ENCODE measurements around the gene ATXN1. TPM values are rescaled to one million over a fixed set of nuclear protein-coding genes. Genes with fewer than 3 reads are reported as not detected.

Gene ATXN1
- polyA plus RNA-seq, 1 of the 3 experiments (the other 2 are of a cell fraction): 7.9 TPM

- TF ChIP-seq, protein P1, sequence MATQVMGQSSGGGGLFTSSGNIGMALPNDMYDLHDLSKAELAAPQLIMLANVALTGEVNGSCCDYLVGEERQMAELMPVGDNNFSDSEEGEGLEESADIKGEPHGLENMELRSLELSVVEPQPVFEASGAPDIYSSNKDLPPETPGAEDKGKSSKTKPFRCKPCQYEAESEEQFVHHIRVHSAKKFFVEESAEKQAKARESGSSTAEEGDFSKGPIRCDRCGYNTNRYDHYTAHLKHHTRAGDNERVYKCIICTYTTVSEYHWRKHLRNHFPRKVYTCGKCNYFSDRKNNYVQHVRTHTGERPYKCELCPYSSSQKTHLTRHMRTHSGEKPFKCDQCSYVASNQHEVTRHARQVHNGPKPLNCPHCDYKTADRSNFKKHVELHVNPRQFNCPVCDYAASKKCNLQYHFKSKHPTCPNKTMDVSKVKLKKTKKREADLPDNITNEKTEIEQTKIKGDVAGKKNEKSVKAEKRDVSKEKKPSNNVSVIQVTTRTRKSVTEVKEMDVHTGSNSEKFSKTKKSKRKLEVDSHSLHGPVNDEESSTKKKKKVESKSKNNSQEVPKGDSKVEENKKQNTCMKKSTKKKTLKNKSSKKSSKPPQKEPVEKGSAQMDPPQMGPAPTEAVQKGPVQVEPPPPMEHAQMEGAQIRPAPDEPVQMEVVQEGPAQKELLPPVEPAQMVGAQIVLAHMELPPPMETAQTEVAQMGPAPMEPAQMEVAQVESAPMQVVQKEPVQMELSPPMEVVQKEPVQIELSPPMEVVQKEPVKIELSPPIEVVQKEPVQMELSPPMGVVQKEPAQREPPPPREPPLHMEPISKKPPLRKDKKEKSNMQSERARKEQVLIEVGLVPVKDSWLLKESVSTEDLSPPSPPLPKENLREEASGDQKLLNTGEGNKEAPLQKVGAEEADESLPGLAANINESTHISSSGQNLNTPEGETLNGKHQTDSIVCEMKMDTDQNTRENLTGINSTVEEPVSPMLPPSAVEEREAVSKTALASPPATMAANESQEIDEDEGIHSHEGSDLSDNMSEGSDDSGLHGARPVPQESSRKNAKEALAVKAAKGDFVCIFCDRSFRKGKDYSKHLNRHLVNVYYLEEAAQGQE (IDR thresholded peaks at IDR 0.05; ENCODE audit: low read depth, low read length): no peak
- TF ChIP-seq RCOR1 (IDR thresholded peaks at IDR 0.05; ENCODE audit: low read length) (no peak), CHD2 (IDR thresholded peaks at IDR 0.05; ENCODE audit: low read length, partially characterized antibody) (no peak), ELF1 (IDR thresholded peaks at IDR 0.05) (no peak), SMC3 (IDR thresholded peaks at IDR 0.05; ENCODE audit: low read depth, low read length) (no peak), NRF1 (IDR thresholded peaks at IDR 0.05; ENCODE audit: low read depth, low read length) (no peak), POLR2AphosphoS5 (IDR thresholded peaks at IDR 0.05; ENCODE audit: low read depth, low read length) (no peak), FOXM1 (IDR thresholded peaks at IDR 0.05; ENCODE audit: low read depth) (no peak), MEF2A (IDR thresholded peaks at IDR 0.05; ENCODE audit: borderline replicate concordance, low read depth) (no peak), RFX5 (IDR thresholded peaks at IDR 0.05; ENCODE audit: low read length) (no peak), IRF3 (IDR thresholded peaks at IDR 0.05; ENCODE audit: low read depth, low read length) (no peak), ZBTB33 (IDR thresholded peaks at IDR 0.05; ENCODE audit: borderline replicate concordance, low read depth) (no peak), SIN3A (IDR thresholded peaks at IDR 0.05; ENCODE audit: borderline replicate concordance, low read depth, low read length) (no peak), JUND (IDR thresholded peaks at IDR 0.05) (peak; percentile 46), CTCF (IDR thresholded peaks at IDR 0.05) (no peak), YY1 (IDR thresholded peaks at IDR 0.05; ENCODE audit: low read depth) (0 out of 2 replicates have a peak, but pooled peaks have one; percentile 18), RAD21 (IDR thresholded peaks at IDR 0.05; ENCODE audit: low read length) (no peak), EZH2phosphoT487 (IDR thresholded peaks at IDR 0.05; ENCODE audit: borderline replicate concordance, low read depth) (no peak)
- TF ChIP-seq, protein P2, sequence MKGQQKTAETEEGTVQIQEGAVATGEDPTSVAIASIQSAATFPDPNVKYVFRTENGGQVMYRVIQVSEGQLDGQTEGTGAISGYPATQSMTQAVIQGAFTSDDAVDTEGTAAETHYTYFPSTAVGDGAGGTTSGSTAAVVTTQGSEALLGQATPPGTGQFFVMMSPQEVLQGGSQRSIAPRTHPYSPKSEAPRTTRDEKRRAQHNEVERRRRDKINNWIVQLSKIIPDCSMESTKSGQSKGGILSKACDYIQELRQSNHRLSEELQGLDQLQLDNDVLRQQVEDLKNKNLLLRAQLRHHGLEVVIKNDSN (IDR thresholded peaks at IDR 0.05; ENCODE audit: borderline replicate concordance, low read depth): no peak
Observed at GRCh38 chr6:16729183-16729691, 32.0 kb downstream of the ATXN1 start (continued).

Data from SK-N-SH (cell line).